ENCODE data around the gene GSG1. TPM values are rescaled to one million over a fixed set of nuclear protein-coding genes. Genes with fewer than 3 reads are reported as not detected.

GSG1 gene
- total RNA-seq, 1 experiment from 2014 or later, result 0.22 TPM

GRCh38 chr12:13147688-13148484 lies 44.4 kb upstream of the GSG1 start:
- Histone ChIP-seq H3K4me1 (ENCODE audit: insufficient read depth, low read length) (no peaks in the 10 kb centered on the region), H3K18ac (ENCODE audit: insufficient read length, low read depth, low read length) (no peak overlapping the region), H4K20me1 (ENCODE audit: control insufficient read depth, insufficient read depth, insufficient read length) (no peaks in the 10 kb centered on the region), H2AK5ac (ENCODE audit: insufficient read length, low read length) (no peak overlapping the region), H3K4ac (ENCODE audit: low read depth, low read length) (no peak overlapping the region), H3K27me3 (ENCODE audit: insufficient read depth, low read length) (no peaks in the 10 kb centered on the region), H2BK12ac (ENCODE audit: insufficient read length, low read depth, low read length) (no peak overlapping the region), H3K23ac (ENCODE audit: insufficient read length, low read depth, low read length) (no peak overlapping the region), H3K79me2 (ENCODE audit: insufficient read depth, low read length) (no peaks in the 10 kb centered on the region), H3K9me3 (ENCODE audit: control insufficient read depth, low read depth, low read length) (no peaks in the 10 kb centered on the region), H3T11ph (ENCODE audit: low read length) (no peak overlapping the region), H2AFZ (ENCODE audit: low read length) (no peak overlapping the region), H4K91ac (ENCODE audit: insufficient read length, low read depth, low read length) (no peak overlapping the region), H2BK120ac (ENCODE audit: low read depth, low read length, poor library complexity, severe bottlenecking) (no peak overlapping the region), H4K5ac (ENCODE audit: insufficient read length, low read depth, low read length) (no peak overlapping the region), H2BK15ac (ENCODE audit: low read depth, low read length) (no peak overlapping the region), H3K23me2 (ENCODE audit: insufficient read length, low read depth, low read length, poor library complexity, severe bottlenecking) (no peaks in the 10 kb centered on the region), H3K27ac (ENCODE audit: insufficient read length, low read depth, low read length) (no peak overlapping the region), H4K8ac (replicated peaks; ENCODE audit: insufficient read length, low read depth, low read length) (no peak overlapping the region), H2BK5ac (ENCODE audit: insufficient read length, low read length) (no peak overlapping the region), H3K79me1 (ENCODE audit: insufficient read depth, low read depth, low read length, poor library complexity, severe bottlenecking) (no peaks in the 10 kb centered on the region), H3K4me2 (ENCODE audit: insufficient read depth, insufficient read length, low read length) (no peak overlapping the region), H3K56ac (ENCODE audit: insufficient read length, low read depth, low read length) (no peak overlapping the region), H2BK20ac (ENCODE audit: low read depth, low read length, poor library complexity, severe bottlenecking) (no peak overlapping the region), H3K9ac (ENCODE audit: extremely low read depth, insufficient read length, low read length) (no peak overlapping the region), H3K14ac (ENCODE audit: insufficient read depth, low read length) (no peak overlapping the region)
- 100% methylated on average over 3 of the region's 12 CpGs for WGBS (ENCODE audit: extremely low coverage, insufficient read length, low lambda C conversion rate)
- no peak overlapping the region for H3K27ac Mint-ChIP-seq
- H3K4me1 Mint-ChIP-seq, result peaks cover 2 to 3% of the 10 kb centered on the region in 2 experiments
- H3K27me3 Mint-ChIP-seq (ENCODE audit: low read depth), result no peaks in the 10 kb centered on the region; the same call in 1 of the 2 replicates
- no peak overlapping the region for H3K4me3 Mint-ChIP-seq
- no peak for TF ChIP-seq CTCF (conservative IDR thresholded peaks at IDR 0.05)
- H3K36me3 Mint-ChIP-seq (ENCODE audit: insufficient read depth in 1 of 3, low read depth in 3 of 3), result 0 out of 7 replicates have a peak, but pooled peaks cover 0 to 4% (median 0%) of the 10 kb centered on the region in 3 experiments
- DNase-seq, result no peak
- no peaks in the 10 kb centered on the region; a peak in 1 of 5 replicates for H3K9me3 Mint-ChIP-seq
